ENCODE measurements around the gene CHKA. TPM values are rescaled to one million over a fixed set of nuclear protein-coding genes. Genes with fewer than 3 reads are reported as not detected.

The CHKA gene
- total RNA-seq, 2 experiments from 2014 or later = 15.8 to 16.7 TPM

DNA sequence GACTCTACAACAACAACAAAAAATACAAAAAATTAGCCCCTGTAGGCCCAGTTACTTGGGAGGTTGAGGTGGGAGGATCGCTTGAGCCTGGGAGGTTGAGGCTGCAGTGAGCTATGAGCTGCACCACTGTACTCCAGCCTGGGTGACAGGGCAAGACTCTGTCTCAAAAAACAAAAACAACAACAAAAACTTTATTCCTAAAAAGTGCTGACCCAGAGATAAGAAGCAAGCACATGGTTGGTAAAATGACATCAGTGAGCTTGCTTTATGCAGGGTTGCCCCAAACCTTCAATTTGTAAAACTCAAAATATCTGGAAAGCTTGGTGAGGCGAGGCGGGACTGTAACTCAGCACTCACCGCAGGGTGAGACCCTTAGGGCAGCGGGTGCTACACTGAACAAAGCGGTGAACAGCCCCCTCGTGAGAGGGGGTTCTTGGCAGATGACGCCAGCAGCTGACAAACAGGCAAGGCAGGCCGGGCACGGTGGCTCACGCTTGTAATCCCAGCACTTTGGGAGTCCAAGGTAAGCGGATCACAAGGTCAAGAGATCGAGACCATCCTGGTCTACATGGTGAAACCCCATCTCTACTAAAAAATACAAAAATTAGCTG is 85.8 kb downstream of the CHKA start:
- CTCF ChIA-PET = interaction anchor here (1.1 kb wide), 1 partner anchor 83 kb away, joined by 3 read pairs; no protein-coding TSS in a partner anchor
- DNase-seq (no peak), ATAC-seq (no peak)
- Mint-ChIP-seq H3K4me1 (ENCODE audit: low read depth) (peaks cover 13% of the 10 kb centered on the region), H3K27ac (no peak overlapping the region), H3K9me3 (no peaks in the 10 kb centered on the region), H3K27me3 (no peaks in the 10 kb centered on the region), H3K36me3 (ENCODE audit: low read depth) (peaks cover 2% of the 10 kb centered on the region), H3K4me3 (no peak overlapping the region)
- intact Hi-C loops (cut with micrococcal nuclease) = no loop called here
- POLR2A ChIA-PET = no interaction called here
- TF ChIP-seq, protein P1, sequence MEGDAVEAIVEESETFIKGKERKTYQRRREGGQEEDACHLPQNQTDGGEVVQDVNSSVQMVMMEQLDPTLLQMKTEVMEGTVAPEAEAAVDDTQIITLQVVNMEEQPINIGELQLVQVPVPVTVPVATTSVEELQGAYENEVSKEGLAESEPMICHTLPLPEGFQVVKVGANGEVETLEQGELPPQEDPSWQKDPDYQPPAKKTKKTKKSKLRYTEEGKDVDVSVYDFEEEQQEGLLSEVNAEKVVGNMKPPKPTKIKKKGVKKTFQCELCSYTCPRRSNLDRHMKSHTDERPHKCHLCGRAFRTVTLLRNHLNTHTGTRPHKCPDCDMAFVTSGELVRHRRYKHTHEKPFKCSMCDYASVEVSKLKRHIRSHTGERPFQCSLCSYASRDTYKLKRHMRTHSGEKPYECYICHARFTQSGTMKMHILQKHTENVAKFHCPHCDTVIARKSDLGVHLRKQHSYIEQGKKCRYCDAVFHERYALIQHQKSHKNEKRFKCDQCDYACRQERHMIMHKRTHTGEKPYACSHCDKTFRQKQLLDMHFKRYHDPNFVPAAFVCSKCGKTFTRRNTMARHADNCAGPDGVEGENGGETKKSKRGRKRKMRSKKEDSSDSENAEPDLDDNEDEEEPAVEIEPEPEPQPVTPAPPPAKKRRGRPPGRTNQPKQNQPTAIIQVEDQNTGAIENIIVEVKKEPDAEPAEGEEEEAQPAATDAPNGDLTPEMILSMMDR (IDR thresholded peaks at IDR 0.05) = no peak

DNA sequence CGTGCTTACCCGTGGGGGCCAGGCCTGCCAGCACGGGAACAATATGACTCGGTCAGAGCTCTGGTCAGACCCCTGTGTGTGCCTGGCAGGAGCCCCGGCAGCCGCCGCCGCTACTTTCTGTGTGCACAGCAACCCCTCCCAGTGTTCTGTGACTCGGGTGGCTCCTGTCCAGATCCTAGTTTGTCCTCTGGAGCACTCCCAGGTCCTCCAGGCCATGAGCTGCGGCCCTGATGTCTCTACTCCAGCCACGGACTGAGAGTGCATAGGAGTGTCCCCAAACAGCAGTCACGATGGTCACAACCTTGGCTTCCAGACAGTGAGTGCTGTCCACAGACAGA is 87.5 kb downstream of the CHKA start:
- ChIA-PET CTCF (no interaction called here), POLR2A (interaction anchor here (1.9 kb wide), 1 partner anchor 9 kb away, joined by 6 read pairs; no protein-coding TSS in a partner anchor)
- H3K4me1 Mint-ChIP-seq (ENCODE audit: low read depth) = peaks cover 23% of the 10 kb centered on the region
- intact Hi-C loops (cut with micrococcal nuclease) = no loop called here
- DNase-seq (no peak), ATAC-seq (no peak)
- TF ChIP-seq, protein P1 (IDR thresholded peaks at IDR 0.05) = no peak
- H3K27ac Mint-ChIP-seq = no peak overlapping the region
- no peak overlapping the region for H3K4me3 Mint-ChIP-seq
- H3K27me3 Mint-ChIP-seq = no peaks in the 10 kb centered on the region
- H3K9me3 Mint-ChIP-seq = no peaks in the 10 kb centered on the region
- peaks cover 2% of the 10 kb centered on the region for H3K36me3 Mint-ChIP-seq (ENCODE audit: low read depth)

DNA sequence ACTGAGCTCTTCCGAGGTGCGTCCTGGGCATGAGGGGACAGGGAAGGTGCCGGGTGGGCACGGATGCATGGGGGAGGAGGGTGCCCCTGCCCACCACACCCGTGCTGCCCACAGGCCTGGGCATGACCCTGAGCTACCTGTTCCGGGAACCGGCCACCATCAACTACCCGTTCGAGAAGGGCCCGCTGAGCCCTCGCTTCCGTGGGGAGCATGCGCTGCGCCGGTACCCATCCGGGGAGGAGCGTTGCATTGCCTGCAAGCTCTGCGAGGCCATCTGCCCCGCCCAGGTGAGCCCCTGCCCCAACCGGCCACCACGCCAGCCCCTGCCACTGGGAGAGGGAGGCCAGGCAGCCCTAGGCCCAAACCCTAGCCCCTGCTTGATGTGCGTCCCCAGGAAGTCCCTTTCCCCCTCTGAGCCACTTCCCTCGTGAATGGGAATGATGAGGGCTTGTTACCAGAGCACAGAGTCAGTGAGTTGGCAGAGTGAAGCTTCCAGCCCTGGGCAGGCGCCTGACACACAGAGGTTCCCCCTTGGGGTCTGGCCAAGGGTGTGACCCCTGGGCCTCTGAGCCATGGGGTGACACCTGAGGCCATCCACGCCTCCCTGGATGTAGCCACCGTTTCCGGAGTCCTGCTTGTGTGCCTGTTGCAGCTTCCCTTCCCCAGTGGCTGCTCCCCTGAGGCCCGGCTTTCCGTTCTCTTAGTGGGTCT is 88.0 kb downstream of the CHKA start:
- peaks cover 2% of the 10 kb centered on the region for H3K36me3 Mint-ChIP-seq (ENCODE audit: low read depth)
- DNase-seq (no peak), ATAC-seq (no peak)
- peaks cover 25% of the 10 kb centered on the region for H3K4me1 Mint-ChIP-seq (ENCODE audit: low read depth)
- intact Hi-C loops (cut with micrococcal nuclease) = no loop called here
- H3K27ac Mint-ChIP-seq = no peak overlapping the region
- ChIA-PET POLR2A (interaction anchor here (1.1 to 1.9 kb wide), 2 partner anchors 9 to 187 kb away, joined by 3 to 6 read pairs; no protein-coding TSS in a partner anchor), CTCF (no interaction called here)
- H3K4me3 Mint-ChIP-seq = no peak overlapping the region
- TF ChIP-seq, protein P1 (IDR thresholded peaks at IDR 0.05) = no peak
- H3K9me3 Mint-ChIP-seq = no peaks in the 10 kb centered on the region
- no peaks in the 10 kb centered on the region for H3K27me3 Mint-ChIP-seq

DNA sequence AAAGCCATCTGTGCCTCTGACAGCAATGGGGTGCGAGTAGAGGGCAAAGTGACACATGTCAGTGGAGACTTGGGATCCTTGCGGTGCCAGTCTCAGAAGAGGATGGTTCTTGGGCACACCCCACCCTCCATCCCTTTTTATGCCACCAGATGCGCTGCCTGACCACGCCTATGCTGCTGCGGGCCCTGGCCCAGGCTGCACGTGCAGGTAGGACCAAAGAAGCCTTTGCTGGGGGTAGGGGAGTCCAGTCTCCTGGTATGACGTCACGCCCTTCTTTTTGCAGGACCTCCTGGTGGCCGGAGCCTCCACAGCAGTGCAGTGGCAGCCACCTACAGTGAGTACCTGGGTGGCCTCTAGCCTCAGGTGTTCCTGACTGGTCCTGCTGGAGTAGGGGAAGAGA is 89.2 kb downstream of the CHKA start:
- CTCF ChIA-PET = no interaction called here
- DNase-seq (no peak), ATAC-seq (no peak)
- peak overlapping the region; percentile 90 for H3K4me3 Mint-ChIP-seq
- H3K27ac Mint-ChIP-seq = peak overlapping the region; percentile 95
- H3K9me3 Mint-ChIP-seq = no peaks in the 10 kb centered on the region
- intact Hi-C loops (cut with micrococcal nuclease) = no loop called here
- TF ChIP-seq, protein P1 (IDR thresholded peaks at IDR 0.05) = no peak
- no peaks in the 10 kb centered on the region for H3K27me3 Mint-ChIP-seq
- peaks cover 20% of the 10 kb centered on the region for H3K4me1 Mint-ChIP-seq (ENCODE audit: low read depth)
- POLR2A ChIA-PET = interaction anchor here (1.3 to 2.6 kb wide), 3 partner anchors 8 to 10 kb away, joined by 3 to 21 read pairs (median 6); partner anchors contain the start of gene TCIRG1
- peaks cover 2% of the 10 kb centered on the region for H3K36me3 Mint-ChIP-seq (ENCODE audit: low read depth)

DNA sequence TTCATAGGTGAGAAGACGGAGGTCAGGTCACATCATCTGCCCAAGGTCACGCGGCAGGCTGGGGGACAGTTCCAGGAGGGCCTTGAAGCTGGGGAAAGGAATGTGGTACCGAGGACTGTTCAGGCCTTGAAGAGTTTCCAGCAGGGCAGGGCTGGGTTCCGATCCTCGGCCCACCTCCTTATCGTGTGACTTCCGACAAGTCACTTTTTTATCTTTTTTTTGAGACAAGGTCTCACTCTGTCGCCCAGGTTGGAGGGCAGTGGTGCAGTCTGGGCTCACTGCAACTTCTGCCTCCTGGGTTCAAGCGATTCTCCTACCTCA is 90.1 kb downstream of the CHKA start:
- intact Hi-C loops (cut with micrococcal nuclease) = no loop called here
- H3K27me3 Mint-ChIP-seq = no peaks in the 10 kb centered on the region
- DNase-seq (peak; percentile 28), ATAC-seq (no peak)
- peak overlapping the region; percentile 90 for H3K4me3 Mint-ChIP-seq
- peak overlapping the region; percentile 95 for H3K27ac Mint-ChIP-seq
- TF ChIP-seq, protein P1 (IDR thresholded peaks at IDR 0.05) = no peak
- CTCF ChIA-PET = interaction anchor here (0.9 kb wide), 1 partner anchor 241 kb away, joined by 3 read pairs; the partner anchor contains the start of gene C11orf24
- peaks cover 16% of the 10 kb centered on the region for H3K4me1 Mint-ChIP-seq (ENCODE audit: low read depth)
- H3K36me3 Mint-ChIP-seq (ENCODE audit: low read depth) = peaks cover 2% of the 10 kb centered on the region
- POLR2A ChIA-PET = interaction anchor here (0.7 to 2.6 kb wide), 6 partner anchors 9 to 28 kb away, joined by 3 to 21 read pairs (median 3); partner anchors contain the start of gene TCIRG1
- no peaks in the 10 kb centered on the region for H3K9me3 Mint-ChIP-seq
